HepG2 (cell line): Measurements from ENCODE around the gene NOL4L. TPM values are rescaled to one million over a fixed set of nuclear protein-coding genes. Genes with fewer than 3 reads are reported as not detected.

ENCODE experiments used
- HDAC1 ChIP-seq: sonication (generic); formaldehyde crosslinking; IDR thresholded peaks from 2 replicates; pipeline ENCODE4 v1.5.1; 2020; ENCODE audit warnings: mild to moderate bottlenecking, missing genetic modification reagents
- LRRFIP1 ChIP-seq: sonication (generic); formaldehyde crosslinking; conservative IDR thresholded peaks from 2 replicates; pipeline ENCODE4 v1.4.0; 2020; ENCODE audit warnings: missing genetic modification reagents
- MAZ ChIP-seq, 2 experiments: sonication (generic) in 1 of 2; formaldehyde crosslinking in 1 of 2; IDR thresholded peaks; 2 replicates each; pipeline versions ENCODE4 v1.5.0 to v1.6.1; 2012 to 2020; ENCODE audit warnings: low read depth in 2 of 2, mild to moderate bottlenecking in 2 of 2, borderline replicate concordance in 1 of 2, improper control_type of control experiment in 1 of 2, low read length in 1 of 2, missing genetic modification reagents in 1 of 2, moderate library complexity in 1 of 2
- MTF1 ChIP-seq: sonication (generic); formaldehyde crosslinking; IDR thresholded peaks from 2 replicates; pipeline ENCODE4 v1.5.0; 2020; ENCODE audit warnings: missing genetic modification reagents
- MYC ChIP-seq: sonication (generic); formaldehyde crosslinking; IDR thresholded peaks from 2 replicates; pipeline ENCODE4 v1.9.0; 2021; ENCODE audit warnings: missing genetic modification reagents, borderline replicate concordance
- NRL ChIP-seq: sonication (generic); formaldehyde crosslinking; IDR thresholded peaks from 2 replicates; pipeline ENCODE4 v1.5.0; 2020; ENCODE audit warnings: missing genetic modification reagents, mild to moderate bottlenecking, moderate library complexity, borderline replicate concordance
- RCOR2 ChIP-seq: IDR thresholded peaks from 2 replicates; pipeline ENCODE4 v1.6.1; 2016; ENCODE audit warnings: missing biosample characterization, missing genetic modification reagents
- SRSF4 ChIP-seq: fragments of 200-400 bp; formaldehyde crosslinking; IDR thresholded peaks from one replicate; pipeline ENCODE4 v1.6.1; 2018; ENCODE audit warnings: mild to moderate bottlenecking, low read depth, low read length, moderate library complexity; ENCODE audit not compliant: poor library complexity, severe bottlenecking
- SRY ChIP-seq: sonication (generic); formaldehyde crosslinking; IDR thresholded peaks from 2 replicates; pipeline ENCODE4 v1.8.0; 2022; ENCODE audit warnings: mild to moderate bottlenecking, missing genetic modification reagents
- TARDBP ChIP-seq: sonication (generic); formaldehyde crosslinking; IDR thresholded peaks from 2 replicates; pipeline ENCODE4 v1.8.0; 2022; ENCODE audit warnings: mild to moderate bottlenecking, missing genetic modification reagents
- U2AF1 ChIP-seq: fragments of 200-400 bp; formaldehyde crosslinking; optimal IDR thresholded peaks from 2 replicates; pipeline ENCODE3; 2017; ENCODE audit warnings: mild to moderate bottlenecking, low read depth, low read length
- ZBTB7A ChIP-seq: sonication (generic); formaldehyde crosslinking; IDR thresholded peaks from 2 replicates; pipeline ENCODE4 v1.8.0; 2022; ENCODE audit warnings: mild to moderate bottlenecking, missing genetic modification reagents
- ZFP36 ChIP-seq: fragments of 150-350 bp; IDR thresholded peaks from 2 replicates; pipeline ENCODE4 v1.6.1; 2018; ENCODE audit warnings: borderline replicate concordance, low read length, low read depth; ENCODE audit not compliant: partially characterized antibody
- ZHX1 ChIP-seq: sonication (generic); formaldehyde crosslinking; IDR thresholded peaks from 2 replicates; pipeline ENCODE4 v1.8.1; 2022; ENCODE audit warnings: low read depth, mild to moderate bottlenecking, missing genetic modification reagents
- ZNF510 ChIP-seq: sonication (generic); formaldehyde crosslinking; IDR thresholded peaks from 2 replicates; pipeline ENCODE4 v1.4.0; 2020; ENCODE audit warnings: low read depth, mild to moderate bottlenecking, missing genetic modification reagents
- ZNF558 ChIP-seq: sonication (generic); formaldehyde crosslinking; IDR thresholded peaks from 2 replicates; pipeline ENCODE4 v1.9.0; 2022; ENCODE audit warnings: mild to moderate bottlenecking, missing genetic modification reagents, borderline replicate concordance
- ZNF605 ChIP-seq: sonication (generic); formaldehyde crosslinking; IDR thresholded peaks from 2 replicates; pipeline ENCODE4 v1.8.0; 2022; ENCODE audit warnings: mild to moderate bottlenecking, missing genetic modification reagents
- ZNF746 ChIP-seq: sonication (generic); formaldehyde crosslinking; IDR thresholded peaks from 2 replicates; pipeline ENCODE4 v1.8.0; 2022; ENCODE audit warnings: mild to moderate bottlenecking, missing genetic modification reagents
- ZNF879 ChIP-seq: sonication (generic); formaldehyde crosslinking; IDR thresholded peaks from 2 replicates; pipeline ENCODE4 v1.8.1; 2023; ENCODE audit warnings: missing genetic modification reagents
- polyA plus RNA-seq, 8 experiments: library from polyadenylated mRNA; depleted of rRNA in 3 of 8; stranded (reverse) in 7 of 8; unstranded in 1 of 8; fragments of >200 nt; fragmentation: Illumina TruSeq in 4 of 8; extraction: Trizol in 4 of 8; gene quantifications; 2 replicates each; pipeline versions ENCODE4 v1.2.1 to v1.2.3, GENCODE V29; 2011 to 2016; ENCODE audit warnings: low read depth in 4 of 8, missing spikeins in 1 of 8, mixed read lengths in 1 of 8; ENCODE audit not compliant: insufficient read depth in 1 of 8
- total RNA-seq, 5 experiments: library from RNA; depleted of rRNA; stranded (reverse); fragments of >200 nt; fragmentation: Illumina TruSeq; extraction: Trizol; gene quantifications; 2 replicates each; pipeline ENCODE4 v1.2.3, GENCODE V29; 2016; ENCODE audit warnings: low read depth in 1 of 5
- TF ChIP-seq, protein P1 (sequence below): sonication (generic); formaldehyde crosslinking; IDR thresholded peaks from 2 replicates; pipeline ENCODE4 v1.4.0; 2020; ENCODE audit warnings: missing genetic modification reagents, mild to moderate bottlenecking, borderline replicate concordance

Gene NOL4L
- total and polyA plus RNA-seq, 2 of the 13 experiments (the other 11 are each of a cell fraction or from before 2014, with no cell fraction given): 16.6 to 35.4 TPM

DNA sequence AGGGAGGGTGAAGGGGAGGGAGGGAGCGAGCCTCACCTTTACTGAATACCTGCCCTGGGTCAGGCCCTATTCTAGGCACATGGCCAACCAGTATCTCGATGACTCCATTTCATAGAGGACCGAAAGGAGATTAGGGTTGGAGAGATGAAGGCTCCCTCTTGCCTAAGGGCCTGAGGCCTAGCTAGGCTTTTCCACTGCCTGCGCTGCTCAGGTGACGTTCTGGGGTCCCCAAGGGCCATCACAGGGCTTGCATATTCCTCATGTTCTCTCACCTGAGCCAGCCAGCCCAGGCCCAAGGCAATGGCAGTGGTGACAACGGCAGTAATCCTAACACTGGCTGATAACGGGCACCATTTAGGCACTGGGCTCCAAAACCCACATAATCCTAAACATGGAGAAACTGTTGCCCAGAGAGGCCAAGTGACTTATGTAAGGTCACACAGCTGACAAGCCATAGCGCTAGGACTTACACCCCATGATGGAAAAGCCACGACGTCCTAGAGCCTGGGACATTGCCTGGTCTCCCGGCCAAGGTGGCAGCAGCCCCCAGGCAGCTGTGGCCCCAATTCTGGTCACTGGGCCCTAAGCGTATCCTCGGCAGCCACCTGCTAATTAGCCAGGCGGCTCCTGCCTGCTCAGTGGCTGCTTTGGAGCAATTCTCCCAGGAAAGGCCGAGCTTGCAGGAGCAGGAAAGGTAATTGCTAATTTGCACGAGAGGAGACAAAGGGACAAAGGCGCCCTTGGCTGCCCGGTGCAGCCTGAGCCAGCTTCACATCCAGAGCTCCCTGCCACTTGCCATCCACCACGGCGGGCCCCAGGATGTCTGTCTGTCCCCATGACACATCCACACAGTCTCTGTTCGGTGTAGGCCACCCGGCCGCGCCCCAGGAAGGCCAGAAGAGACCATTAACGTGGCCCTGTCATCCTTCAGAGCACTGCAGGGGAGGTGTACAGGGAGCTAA lies 21.5 kb downstream of the NOL4L start (continued):
- no peak for TF ChIP-seq ZHX1
- peak; percentile 71; the same call in 1 of the 2 replicates for TF ChIP-seq RCOR2 (CRISPR knock-in tag)
- TF ChIP-seq MYC (CRISPR knock-in tag): 0 out of 2 replicates have a peak, but pooled peaks have one; percentile 12
- no peak for TF ChIP-seq MTF1 (CRISPR knock-in tag)
- TF ChIP-seq ZNF746 (CRISPR knock-in tag): peak; percentile 96
- TF ChIP-seq HDAC1: 0 out of 2 replicates have a peak, but pooled peaks have one; percentile 24
- TF ChIP-seq NRL: peak; percentile 55; the same call in 1 of the 2 replicates
- 0 out of 2 replicates have a peak, but pooled peaks have one; percentile 38 for TF ChIP-seq SRY (CRISPR knock-in tag)
- no peak for TF ChIP-seq LRRFIP1 (CRISPR knock-in tag)
- TF ChIP-seq ZNF510: no peak
- TF ChIP-seq TARDBP (CRISPR knock-in tag): no peak
- no peak for TF ChIP-seq MAZ (IDR thresholded peaks at IDR 0.05; ENCODE audit: borderline replicate concordance, low read depth, low read length)
- TF ChIP-seq MAZ (CRISPR knock-in tag; IDR thresholded peaks at IDR 0.05; ENCODE audit: low read depth): no peak
- TF ChIP-seq, protein P1, sequence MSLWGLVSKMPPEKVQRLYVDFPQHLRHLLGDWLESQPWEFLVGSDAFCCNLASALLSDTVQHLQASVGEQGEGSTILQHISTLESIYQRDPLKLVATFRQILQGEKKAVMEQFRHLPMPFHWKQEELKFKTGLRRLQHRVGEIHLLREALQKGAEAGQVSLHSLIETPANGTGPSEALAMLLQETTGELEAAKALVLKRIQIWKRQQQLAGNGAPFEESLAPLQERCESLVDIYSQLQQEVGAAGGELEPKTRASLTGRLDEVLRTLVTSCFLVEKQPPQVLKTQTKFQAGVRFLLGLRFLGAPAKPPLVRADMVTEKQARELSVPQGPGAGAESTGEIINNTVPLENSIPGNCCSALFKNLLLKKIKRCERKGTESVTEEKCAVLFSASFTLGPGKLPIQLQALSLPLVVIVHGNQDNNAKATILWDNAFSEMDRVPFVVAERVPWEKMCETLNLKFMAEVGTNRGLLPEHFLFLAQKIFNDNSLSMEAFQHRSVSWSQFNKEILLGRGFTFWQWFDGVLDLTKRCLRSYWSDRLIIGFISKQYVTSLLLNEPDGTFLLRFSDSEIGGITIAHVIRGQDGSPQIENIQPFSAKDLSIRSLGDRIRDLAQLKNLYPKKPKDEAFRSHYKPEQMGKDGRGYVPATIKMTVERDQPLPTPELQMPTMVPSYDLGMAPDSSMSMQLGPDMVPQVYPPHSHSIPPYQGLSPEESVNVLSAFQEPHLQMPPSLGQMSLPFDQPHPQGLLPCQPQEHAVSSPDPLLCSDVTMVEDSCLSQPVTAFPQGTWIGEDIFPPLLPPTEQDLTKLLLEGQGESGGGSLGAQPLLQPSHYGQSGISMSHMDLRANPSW (CRISPR knock-in tag): no peak
- no peak for TF ChIP-seq ZNF879
- TF ChIP-seq ZNF605: 0 out of 2 replicates have a peak, but pooled peaks have one; percentile 17
- TF ChIP-seq U2AF1: peak; percentile 17
- 0 out of 2 replicates have a peak, but pooled peaks have one; percentile 32 for TF ChIP-seq ZBTB7A (CRISPR knock-in tag)
- no peak for TF ChIP-seq ZNF558 (CRISPR knock-in tag)
- no peak for TF ChIP-seq SRSF4
- TF ChIP-seq ZFP36: peak; percentile 69
